ENCODE data around the gene WWC2. TPM values are rescaled to one million over a fixed set of nuclear protein-coding genes. Genes with fewer than 3 reads are reported as not detected.

WWC2 gene
- total RNA-seq, 1 donor from 2014 or later = 11.1 TPM

DNA sequence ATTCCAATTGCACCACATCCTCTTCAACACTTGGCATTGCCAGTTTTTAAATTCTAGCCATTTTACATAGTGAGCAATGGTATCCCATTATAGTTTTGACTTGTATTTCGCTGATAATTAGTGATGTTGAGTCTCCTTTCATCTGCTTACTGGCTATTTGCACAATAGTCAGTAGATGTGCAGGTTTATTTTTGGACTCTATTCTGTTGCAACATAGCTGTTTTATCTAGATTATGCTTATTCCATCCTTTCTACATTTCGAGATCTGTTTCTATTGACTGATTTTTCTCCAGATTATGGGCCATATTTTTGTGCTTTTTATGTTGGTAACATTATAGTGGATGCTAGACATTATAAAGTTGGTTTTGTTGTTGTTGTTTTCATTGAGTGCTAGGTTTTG is 106.1 kb downstream of the WWC2 start:
- ATAC-seq = no peak

DNA sequence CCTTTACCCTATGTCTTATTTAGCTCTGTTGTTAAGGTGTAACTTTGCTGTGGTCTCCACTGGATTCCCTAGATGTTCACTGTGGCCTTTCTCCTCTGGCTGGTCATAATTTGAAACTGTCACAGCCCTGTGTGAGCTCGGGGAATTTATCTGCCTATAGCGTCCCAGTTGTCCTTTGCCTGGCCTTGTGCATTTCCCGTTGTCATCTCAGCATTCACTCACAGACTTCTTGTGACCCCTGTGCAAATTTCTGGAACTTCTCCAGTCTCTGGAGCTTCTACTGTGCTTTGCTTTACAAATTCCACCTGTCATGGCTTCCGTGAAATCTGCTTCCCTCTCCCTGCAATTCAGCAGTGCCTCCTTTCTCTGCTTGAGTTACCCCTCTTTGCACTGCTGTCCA is 106.7 kb downstream of the WWC2 start:
- ATAC-seq = no peak

DNA sequence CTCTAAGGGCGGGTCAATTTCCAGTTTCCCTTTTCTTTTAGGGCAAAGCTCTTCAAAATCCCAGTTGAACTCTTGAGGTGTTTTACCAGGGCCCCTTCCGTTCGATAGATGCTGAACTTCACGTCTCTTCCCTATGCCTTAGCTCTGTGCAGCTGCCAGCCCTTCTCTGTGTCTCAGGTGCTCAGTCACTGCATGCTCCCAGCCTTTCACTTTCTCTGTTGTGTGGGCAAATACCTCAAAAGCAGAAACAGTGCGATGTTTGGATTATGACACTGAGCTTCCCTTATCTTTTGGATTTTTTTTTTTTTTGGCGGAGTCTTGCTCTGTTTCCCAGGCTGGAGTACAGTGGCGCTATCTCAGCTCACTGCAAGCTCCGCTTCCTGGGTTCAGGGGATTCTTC is 112.5 kb downstream of the WWC2 start:
- ATAC-seq = no peak

- no peak for ATAC-seq
Observed at GRCh38 chr4:183213996-183214395, 114.9 kb downstream of the WWC2 start.

DNA sequence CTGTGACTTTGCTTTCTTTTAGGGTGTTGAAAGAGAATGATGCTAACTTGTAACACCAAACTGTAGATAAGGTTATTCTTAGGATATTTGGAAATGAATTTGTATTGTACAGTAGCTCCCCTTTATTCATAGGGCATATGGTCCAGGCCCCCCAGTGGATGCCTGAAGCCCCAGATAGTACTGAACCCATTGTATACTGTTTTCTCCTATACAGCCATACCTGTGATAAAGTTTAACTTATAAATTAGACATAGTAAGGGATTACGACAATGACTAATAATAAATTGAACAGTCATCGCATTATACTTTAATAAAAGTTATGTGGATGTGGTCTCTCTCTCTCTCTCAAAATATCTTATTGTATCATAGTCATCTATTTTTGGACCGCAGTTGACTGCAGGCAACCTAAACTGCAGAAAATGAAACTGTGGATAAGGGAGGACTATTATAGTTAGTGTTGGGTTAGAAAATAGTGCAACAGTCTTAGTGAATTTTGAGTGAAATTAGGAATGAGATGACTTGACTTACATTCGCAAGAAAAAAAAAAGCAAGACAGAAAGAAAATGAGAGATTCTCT is 115.9 kb downstream of the WWC2 start:
- no peak for ATAC-seq

GRCh38 chr4:183220236-183220635 is 121.2 kb downstream of the WWC2 start:
- ATAC-seq = no peak

DNA sequence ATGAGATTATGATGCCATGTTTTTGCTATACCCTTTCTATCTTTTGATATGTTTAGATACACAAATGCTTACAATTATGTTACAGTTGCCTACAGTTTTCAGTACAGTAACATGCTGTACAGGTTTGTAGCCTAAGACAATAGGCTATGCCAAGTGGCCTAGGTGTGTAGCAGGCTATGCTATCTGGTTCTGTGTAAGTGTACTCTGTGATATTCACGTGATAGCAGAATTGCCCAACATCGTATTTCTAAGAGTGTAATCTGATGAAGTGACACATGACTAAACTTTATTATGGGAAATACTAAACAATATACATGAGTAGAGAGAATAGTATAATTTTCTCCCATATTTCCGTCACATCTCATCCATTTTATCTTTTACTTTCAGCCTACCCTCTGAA is 124.0 kb downstream of the WWC2 start:
- no peak for ATAC-seq

GRCh38 chr4:183229397-183229796 is 130.3 kb downstream of the WWC2 start:
- ATAC-seq = no peak

DNA sequence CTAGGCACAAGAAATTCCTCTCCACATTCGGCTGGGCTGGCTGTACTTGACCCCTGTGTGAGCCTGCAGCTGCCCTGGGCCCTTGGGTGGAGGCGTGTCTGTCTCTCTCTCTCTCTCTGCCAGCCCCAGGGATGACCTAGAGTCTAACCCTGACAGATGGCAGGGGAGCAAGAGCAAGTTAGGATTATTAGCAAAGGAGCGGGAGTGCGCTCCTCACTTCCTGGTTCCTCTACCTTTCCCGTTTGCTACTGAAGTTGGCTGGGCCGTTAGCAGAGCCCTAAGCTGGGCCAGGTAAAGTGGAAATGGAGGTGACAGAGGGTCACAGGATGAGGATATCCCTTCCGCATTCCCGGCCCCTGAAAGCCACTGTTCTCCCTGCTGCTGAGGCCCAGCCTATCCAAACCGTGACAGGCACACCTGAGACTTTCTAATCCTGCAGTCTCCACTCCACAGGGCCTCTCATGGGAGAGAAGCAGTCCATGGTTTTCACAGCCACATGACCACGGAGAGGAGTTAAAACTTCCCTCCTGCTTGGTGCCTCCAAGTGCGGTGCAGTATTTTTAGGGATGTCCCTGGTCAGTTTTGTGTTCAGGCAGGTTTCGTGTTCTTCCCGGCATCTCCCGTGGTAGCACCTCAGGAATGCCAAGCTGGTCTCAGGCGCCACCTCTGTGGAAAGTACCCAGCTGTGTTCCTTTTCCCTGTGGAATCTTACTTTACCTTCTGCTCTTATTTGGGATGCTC is 141.7 kb downstream of the WWC2 start:
- no peak for ATAC-seq

DNA sequence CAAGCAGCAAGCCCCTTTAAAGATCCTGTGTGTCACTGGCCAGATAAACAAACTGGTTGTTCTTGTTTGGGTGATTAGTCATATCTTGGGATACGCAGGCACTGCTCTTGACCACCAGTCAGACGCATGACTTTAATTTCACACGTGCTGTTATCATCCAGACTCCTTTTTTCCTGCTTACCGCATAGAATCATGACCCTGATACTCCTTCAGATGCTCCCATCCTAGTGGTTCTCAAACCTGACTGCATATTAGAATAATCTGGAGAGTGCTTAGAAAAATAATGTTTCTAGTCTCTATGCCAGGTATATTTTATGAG is 142.2 kb downstream of the WWC2 start:
- no peak for ATAC-seq

DNA sequence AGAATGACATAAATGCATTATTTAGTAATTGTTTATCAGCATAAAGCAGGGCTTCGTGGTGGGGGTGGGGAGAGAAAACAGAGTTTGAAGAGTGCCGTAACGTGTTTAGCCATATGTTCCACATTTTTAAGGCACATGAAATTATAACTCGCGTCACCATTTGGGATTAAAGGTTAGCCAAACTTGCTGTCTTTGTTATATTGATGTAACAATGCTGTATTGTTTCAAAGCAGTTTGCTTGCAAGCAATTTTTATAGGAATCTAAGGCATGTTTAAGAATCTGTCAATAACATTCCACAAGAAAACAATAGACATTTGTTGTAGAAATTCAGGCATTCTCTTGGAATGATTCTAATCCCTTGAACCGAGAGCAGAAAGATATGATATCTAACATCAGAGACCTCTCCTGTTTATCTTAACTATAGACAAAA is 142.7 kb downstream of the WWC2 start:
- no peak for ATAC-seq

- no peak for ATAC-seq
Observed at GRCh38 chr4:183242291-183242690, 143.2 kb downstream of the WWC2 start.

GRCh38 chr4:183244019-183244418 is 145.0 kb downstream of the WWC2 start:
- ATAC-seq = no peak

DNA sequence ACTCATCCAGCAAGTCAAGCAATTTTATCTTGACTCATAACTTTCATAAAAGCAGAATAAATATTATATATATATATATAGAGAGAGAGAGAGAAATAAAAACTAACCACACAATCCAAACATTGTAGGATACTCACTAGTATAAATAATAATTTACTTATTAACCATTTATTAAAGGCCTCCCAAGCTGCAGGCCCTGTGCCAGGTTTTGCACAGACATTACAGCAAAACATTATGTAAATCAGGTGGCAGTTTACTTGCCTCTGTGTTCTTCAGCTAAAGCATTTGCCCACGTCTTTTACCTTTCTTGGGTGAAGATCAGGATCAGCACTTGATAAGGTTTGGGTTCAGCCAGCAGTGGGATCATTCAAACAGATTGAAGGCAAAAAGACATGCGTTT is 145.4 kb downstream of the WWC2 start:
- no peak for ATAC-seq

- ATAC-seq = no peak
Observed at GRCh38 chr4:183248201-183248600, 149.1 kb downstream of the WWC2 start.

- peak; percentile 61 for ATAC-seq
Observed at GRCh38 chr4:183249854-183250253, 150.8 kb downstream of the WWC2 start.

DNA sequence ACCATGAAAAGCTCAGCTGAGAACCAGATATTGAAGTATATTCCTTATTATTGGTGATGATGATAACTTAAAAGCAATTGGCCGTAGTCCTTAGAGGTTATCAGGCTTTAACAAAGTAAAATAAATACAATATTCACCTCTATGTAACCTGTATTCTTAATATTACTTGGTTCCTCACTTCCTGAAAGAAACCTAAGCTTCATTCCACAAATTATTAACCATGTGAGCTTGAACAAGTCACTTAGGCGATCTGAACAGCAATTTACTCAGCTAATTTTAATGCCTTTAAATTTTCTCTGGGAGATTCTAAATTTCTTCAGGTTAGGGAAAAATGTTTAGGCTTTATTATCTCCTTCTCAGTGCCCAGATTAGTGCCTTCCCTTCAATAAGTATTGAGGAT is 151.8 kb downstream of the WWC2 start:
- no peak for ATAC-seq

GRCh38 chr4:183252959-183253358 is 153.9 kb downstream of the WWC2 start:
- ATAC-seq = no peak

- no peak for ATAC-seq
Observed at GRCh38 chr4:183253451-183253850, 154.4 kb downstream of the WWC2 start.

DNA sequence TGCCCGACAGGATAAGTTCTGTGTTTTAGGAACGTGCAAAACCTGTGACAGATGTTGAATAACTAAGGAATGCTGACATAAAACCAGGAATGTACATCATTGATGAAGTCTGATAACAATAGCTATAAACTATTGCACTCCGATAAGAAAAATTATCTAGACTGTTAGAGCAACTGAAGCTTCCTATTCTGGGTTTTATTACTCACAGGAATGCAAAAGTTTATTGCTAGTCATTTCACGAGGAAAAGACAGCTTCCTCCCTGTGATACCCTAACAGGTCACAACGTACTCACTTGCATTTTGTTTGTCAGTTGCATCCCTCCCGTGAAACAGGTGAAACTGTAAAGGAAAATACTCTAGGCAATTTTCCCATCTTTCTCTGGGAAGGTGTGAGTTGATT is 155.1 kb downstream of the WWC2 start:
- ATAC-seq = no peak

- no peak for ATAC-seq
Observed at GRCh38 chr4:183255487-183255886, 156.4 kb downstream of the WWC2 start.

DNA sequence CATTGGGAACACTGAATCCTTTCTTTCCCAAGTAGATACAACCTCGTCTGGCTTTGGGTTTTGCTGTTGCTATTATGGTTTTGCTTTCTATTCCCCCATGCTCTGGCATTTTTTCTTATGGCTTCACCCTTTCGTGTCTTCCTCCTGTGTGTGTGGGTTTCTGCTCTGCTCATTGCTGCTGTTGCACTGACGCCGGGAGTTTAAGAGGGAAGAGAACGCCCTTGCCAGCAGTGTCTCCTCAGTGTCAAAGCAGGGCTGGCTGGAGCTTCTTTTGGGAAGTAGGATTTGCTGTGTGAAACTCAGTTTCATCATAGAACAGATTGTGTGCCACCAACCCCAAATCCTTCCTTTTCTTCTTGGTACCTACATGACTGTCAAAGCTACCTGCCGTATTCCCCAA is 157.3 kb downstream of the WWC2 start:
- no peak for ATAC-seq

DNA sequence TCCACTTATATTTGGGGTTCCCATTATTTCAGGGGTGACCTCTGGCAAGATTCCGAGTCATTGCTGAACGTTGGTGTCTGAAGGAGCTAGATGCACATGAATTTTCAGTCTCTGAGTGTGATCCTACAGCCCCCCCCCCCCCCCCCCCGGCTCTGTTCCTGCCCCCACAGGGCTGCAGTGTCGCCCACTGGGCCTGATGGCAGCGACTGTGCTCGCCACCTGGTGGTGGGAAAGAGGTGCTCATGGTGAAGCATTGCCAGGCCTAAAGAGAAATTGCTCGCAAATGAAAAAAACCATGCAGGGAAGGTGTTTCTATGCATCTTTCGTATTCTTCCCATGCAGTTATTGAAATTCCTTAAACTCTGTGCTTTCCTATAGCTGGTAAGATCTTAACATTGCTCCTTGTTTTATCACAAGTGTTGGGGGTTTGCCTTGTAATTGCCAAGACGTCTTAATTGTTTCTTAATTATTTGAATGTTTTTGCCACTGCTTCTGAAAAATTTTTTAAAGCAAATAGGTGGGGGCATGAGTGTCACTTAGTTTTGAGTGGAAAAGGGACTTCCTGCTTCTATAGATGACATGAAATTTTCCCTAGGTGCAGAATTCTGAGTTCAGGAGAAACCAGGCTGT is 157.8 kb downstream of the WWC2 start:
- no peak for ATAC-seq

- no peak for ATAC-seq
Observed at GRCh38 chr4:183257808-183258207, 158.8 kb downstream of the WWC2 start.

All from esophagus mucosa (tissue), 1 donor.